OCI-LY3 (cell line): ENCODE data around the gene AMN.

Experiments used
- H2AFZ ChIP-seq: fragments of 200-600, 300-600 bp; shearing (Covaris generic); 2 replicates; pipeline ENCODE4 v1.6.0; 2014; ENCODE audit warnings: antibody characterized with exemption, low read depth, low read length
- H3K27ac ChIP-seq: fragments of 200-600, 300-600 bp; sonication (generic); 2 replicates; pipeline ENCODE4 v1.5.1; 2014; ENCODE audit warnings: mild to moderate bottlenecking, low read length, moderate library complexity, mixed read lengths
- H3K27me3 ChIP-seq: fragments of 200-600, 300-600 bp; sonication (generic); 2 replicates; pipeline ENCODE4 v1.6.1; 2014; ENCODE audit warnings: low read depth, low read length, mixed read lengths
- H3K36me3 ChIP-seq: fragments of 200-600, 300-600 bp; sonication (generic); replicated peaks from 2 replicates; pipeline ENCODE3; 2014; ENCODE audit warnings: low read depth, low read length, mixed read lengths
- H3K4me1 ChIP-seq: fragments of 300-600, 200-600 bp; sonication (generic); 2 replicates; pipeline ENCODE4 v1.6.1; 2014; ENCODE audit warnings: low read length, mixed read lengths
- H3K4me2 ChIP-seq: fragments of 200-600, 300-600 bp; sonication (generic); 2 replicates; pipeline ENCODE4 v1.6.1; 2014; ENCODE audit warnings: low read length, mixed read lengths
- H3K4me3 ChIP-seq: fragments of 300-600, 200-600 bp; sonication (generic); 2 replicates; pipeline ENCODE4 v1.5.1; 2014; ENCODE audit warnings: antibody characterized with exemption, mild to moderate bottlenecking, low read length, moderate library complexity
- H3K79me2 ChIP-seq: fragments of 300-600, 200-600 bp; shearing (Covaris generic); 2 replicates; pipeline ENCODE4 v1.6.1; 2014; ENCODE audit warnings: mild to moderate bottlenecking, low read length, mixed read lengths
- H3K9ac ChIP-seq: fragments of 300-600, 200-600 bp; shearing (Covaris generic); 2 replicates; pipeline ENCODE4 v1.6.0; 2014; ENCODE audit warnings: mild to moderate bottlenecking, low read length, moderate library complexity
- H3K9me3 ChIP-seq: fragments of 200-600, 300-600 bp; shearing (Covaris generic); 2 replicates; pipeline ENCODE4 v1.6.1; 2014; ENCODE audit warnings: low read length, mixed read lengths; ENCODE audit not compliant: insufficient read depth
- H4K20me1 ChIP-seq: fragments of 200-600, 300-600 bp; sonication (generic); 2 replicates; pipeline ENCODE4 v1.6.1; 2016; ENCODE audit warnings: low read length, mixed read lengths; ENCODE audit not compliant: insufficient read depth
- EZH2phosphoT487 ChIP-seq: fragments of 200-600 bp; shearing (Covaris generic); IDR thresholded peaks from 2 replicates; pipeline ENCODE4 v1.6.1; 2018; ENCODE audit warnings: antibody characterized with exemption, mixed run types, low read depth
- TF ChIP-seq, protein P1 (sequence below): fragments of 200-600, 300-600 bp; sonication (generic); IDR thresholded peaks from 2 replicates; pipeline ENCODE4 v1.5.1; 2014; ENCODE audit warnings: antibody characterized with exemption, low read length, low read depth

AMN gene

DNA sequence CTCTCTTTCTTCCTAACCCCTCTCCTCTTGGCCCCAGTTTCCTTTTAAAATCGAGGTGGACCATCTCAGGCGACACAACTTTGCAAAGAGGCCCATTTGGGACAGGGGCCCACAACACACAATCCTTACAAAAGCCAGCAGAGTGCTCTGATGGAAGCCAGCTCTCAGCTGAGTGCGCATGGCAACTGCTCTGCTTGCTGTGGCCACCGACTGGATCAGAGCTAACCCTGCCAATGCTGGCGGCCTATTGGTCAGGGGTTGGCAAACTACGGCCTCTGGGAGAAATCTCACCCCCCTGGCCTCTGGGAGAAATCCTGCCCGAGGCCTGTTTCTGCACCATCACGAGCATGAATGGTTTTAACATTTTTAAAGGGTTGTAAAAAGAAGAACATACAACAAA lies 55.0 kb downstream of the AMN start:
- Histone ChIP-seq H3K27ac (no peak overlapping the region), H3K4me3 (no peak overlapping the region)

DNA sequence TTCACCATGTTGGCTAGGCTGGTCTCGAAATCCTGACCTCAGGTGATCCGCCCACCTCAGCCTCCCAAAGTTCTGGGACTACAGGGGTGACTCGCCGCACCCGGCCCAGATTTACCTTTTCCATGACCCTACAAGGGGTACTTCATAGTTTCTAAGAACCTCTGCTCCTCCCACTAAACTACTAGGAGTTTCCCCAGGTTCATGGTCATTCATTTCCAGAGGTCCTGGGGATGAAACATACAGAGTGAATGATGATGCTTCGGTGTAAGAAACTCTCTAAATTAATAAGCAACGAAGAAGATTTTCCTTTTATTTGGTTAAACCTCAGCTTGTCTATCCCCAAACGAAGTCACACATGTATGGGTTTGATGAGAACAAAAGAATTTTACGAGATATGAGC lies 56.9 kb downstream of the AMN start:
- no peak overlapping the region for H3K4me3 ChIP-seq
- no peaks in the 10 kb centered on the region for H3K36me3 ChIP-seq
- H4K20me1 ChIP-seq = no peaks in the 10 kb centered on the region
- H2AFZ ChIP-seq = no peak overlapping the region
- peaks cover 14% of the 10 kb centered on the region for H3K4me1 ChIP-seq
- TF ChIP-seq, protein P1, sequence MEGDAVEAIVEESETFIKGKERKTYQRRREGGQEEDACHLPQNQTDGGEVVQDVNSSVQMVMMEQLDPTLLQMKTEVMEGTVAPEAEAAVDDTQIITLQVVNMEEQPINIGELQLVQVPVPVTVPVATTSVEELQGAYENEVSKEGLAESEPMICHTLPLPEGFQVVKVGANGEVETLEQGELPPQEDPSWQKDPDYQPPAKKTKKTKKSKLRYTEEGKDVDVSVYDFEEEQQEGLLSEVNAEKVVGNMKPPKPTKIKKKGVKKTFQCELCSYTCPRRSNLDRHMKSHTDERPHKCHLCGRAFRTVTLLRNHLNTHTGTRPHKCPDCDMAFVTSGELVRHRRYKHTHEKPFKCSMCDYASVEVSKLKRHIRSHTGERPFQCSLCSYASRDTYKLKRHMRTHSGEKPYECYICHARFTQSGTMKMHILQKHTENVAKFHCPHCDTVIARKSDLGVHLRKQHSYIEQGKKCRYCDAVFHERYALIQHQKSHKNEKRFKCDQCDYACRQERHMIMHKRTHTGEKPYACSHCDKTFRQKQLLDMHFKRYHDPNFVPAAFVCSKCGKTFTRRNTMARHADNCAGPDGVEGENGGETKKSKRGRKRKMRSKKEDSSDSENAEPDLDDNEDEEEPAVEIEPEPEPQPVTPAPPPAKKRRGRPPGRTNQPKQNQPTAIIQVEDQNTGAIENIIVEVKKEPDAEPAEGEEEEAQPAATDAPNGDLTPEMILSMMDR = no peak
- no peak for TF ChIP-seq EZH2phosphoT487
- H3K27ac ChIP-seq = no peak overlapping the region
- H3K4me2 ChIP-seq = no peak overlapping the region
- no peaks in the 10 kb centered on the region for H3K9me3 ChIP-seq
- no peaks in the 10 kb centered on the region for H3K79me2 ChIP-seq
- no peaks in the 10 kb centered on the region for H3K27me3 ChIP-seq
- no peak overlapping the region for H3K9ac ChIP-seq

More for the DNA sequence above, 55.0 kb downstream of the AMN start:
- Histone ChIP-seq H3K36me3 (no peaks in the 10 kb centered on the region), H3K4me1 (peaks cover 15% of the 10 kb centered on the region), H4K20me1 (no peaks in the 10 kb centered on the region), H3K9me3 (no peaks in the 10 kb centered on the region), H2AFZ (no peak overlapping the region), H3K4me2 (no peak overlapping the region), H3K9ac (no peak overlapping the region), H3K79me2 (no peaks in the 10 kb centered on the region), H3K27me3 (no peaks in the 10 kb centered on the region)
- TF ChIP-seq EZH2phosphoT487 = no peak
- TF ChIP-seq, protein P1 = no peak

DNA sequence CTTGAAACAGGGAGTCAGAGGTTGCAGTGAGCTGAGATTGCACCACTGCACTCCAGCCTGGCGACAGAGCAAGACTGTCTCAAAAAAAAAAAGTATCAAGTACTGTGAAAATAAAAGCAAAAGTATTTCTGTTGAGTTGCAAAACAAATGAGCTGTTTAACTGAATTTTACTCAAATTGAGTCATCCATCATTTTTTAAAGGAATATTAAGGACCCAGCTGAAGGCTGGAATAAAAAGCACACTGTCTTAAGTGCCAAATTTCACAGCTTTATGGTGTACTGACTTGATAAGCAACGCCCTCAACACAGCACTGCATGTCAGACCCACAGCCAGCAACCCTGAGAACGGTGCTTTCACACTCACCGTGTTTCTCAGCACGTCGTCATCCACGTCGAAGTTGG lies 57.9 kb downstream of the AMN start:
- Histone ChIP-seq H2AFZ (no peak overlapping the region), H3K4me2 (no peak overlapping the region), H3K9me3 (no peaks in the 10 kb centered on the region), H3K4me3 (no peak overlapping the region), H3K9ac (no peak overlapping the region), H3K36me3 (no peaks in the 10 kb centered on the region), H3K79me2 (no peaks in the 10 kb centered on the region), H4K20me1 (no peaks in the 10 kb centered on the region), H3K27ac (no peak overlapping the region), H3K27me3 (no peaks in the 10 kb centered on the region), H3K4me1 (peaks cover 17% of the 10 kb centered on the region)
- TF ChIP-seq, protein P1 = no peak
- no peak for TF ChIP-seq EZH2phosphoT487
